CD14-positive monocyte (primary cell): Measurements from ENCODE around the gene INSIG2. TPM values are rescaled to one million over a fixed set of nuclear protein-coding genes. Genes with fewer than 3 reads are reported as not detected.

Experiments
- DNase-seq, 3 donors: peaks; one replicate each; pipeline ENCODE4 v3.0.0-alpha.2; 2011 to 2022
- H2AFZ ChIP-seq: 2 replicates; pipeline ENCODE4 v1.6.0; 2012; ENCODE audit warnings: mild to moderate bottlenecking, low read depth, low read length, inconsistent platforms; ENCODE audit not compliant: insufficient read depth, poor library complexity, severe bottlenecking
- H3K27ac ChIP-seq, 2 donors: 1 replicate in 1 of 2; 2 replicates in 1 of 2; pipeline ENCODE4 v1.5.1; 2012 to 2013; ENCODE audit warnings: low read length in 2 of 2, control low read depth in 1 of 2, inconsistent platforms in 1 of 2, low read depth in 1 of 2, mild to moderate bottlenecking in 1 of 2
- H3K27me3 ChIP-seq, 2 donors: one replicate each; pipeline versions ENCODE4 v1.6.0 to v1.6.1; 2011 to 2013; ENCODE audit warnings: low read length in 2 of 2; ENCODE audit not compliant: control insufficient read depth in 2 of 2, insufficient read depth in 2 of 2
- H3K36me3 ChIP-seq, 2 donors: replicated peaks in 1 of 2; 1 replicate in 1 of 2; 2 replicates in 1 of 2; pipeline versions ENCODE4 v1.5.1 to v1.6.1; 2012 to 2013; ENCODE audit warnings: low read length in 2 of 2, control low read depth in 1 of 2, inconsistent platforms in 1 of 2, mild to moderate bottlenecking in 1 of 2; ENCODE audit not compliant: insufficient read depth in 2 of 2, control insufficient read depth in 1 of 2
- H3K4me1 ChIP-seq, 2 donors: 1 replicate in 1 of 2; 2 replicates in 1 of 2; pipeline versions ENCODE4 v1.5.1 to v1.6.1; 2012 to 2013; ENCODE audit warnings: low read length in 2 of 2, control low read depth in 1 of 2, inconsistent platforms in 1 of 2, mild to moderate bottlenecking in 1 of 2, moderate library complexity in 1 of 2; ENCODE audit not compliant: insufficient read depth in 2 of 2, control insufficient read depth in 1 of 2
- H3K4me2 ChIP-seq: replicated peaks from 2 replicates; pipeline ENCODE3; 2012; ENCODE audit warnings: low read length, moderate library complexity, mild to moderate bottlenecking; ENCODE audit not compliant: poor library complexity, severe bottlenecking; ENCODE audit errors: extremely low read depth
- H3K4me3 ChIP-seq, 3 experiments: fragments of 200-600 bp in 1 of 3; sonication (generic) in 1 of 3; replicated peaks in 1 of 3; 1 replicate in 2 of 3; 2 replicates in 1 of 3; pipeline ENCODE4 v1.5.1; 2011 to 2013; ENCODE audit warnings: low read length in 3 of 3, mild to moderate bottlenecking in 3 of 3, control low read depth in 2 of 3, low read depth in 2 of 3, inconsistent platforms in 1 of 3, moderate library complexity in 1 of 3
- H3K79me2 ChIP-seq: 2 replicates; pipeline ENCODE4 v1.6.0; 2012; ENCODE audit warnings: mild to moderate bottlenecking, control low read depth, inconsistent platforms, low read length, moderate library complexity; ENCODE audit not compliant: insufficient read depth
- H3K9ac ChIP-seq: 2 replicates; pipeline ENCODE4 v1.6.0; 2017; ENCODE audit warnings: low read length, mild to moderate bottlenecking; ENCODE audit not compliant: insufficient read depth, poor library complexity, severe bottlenecking
- H3K9me3 ChIP-seq, 2 donors: replicated peaks in 1 of 2; 1 replicate in 1 of 2; 2 replicates in 1 of 2; pipeline versions ENCODE4 v1.5.1 to v1.6.1; 2012 to 2013; ENCODE audit warnings: low read length in 2 of 2, control low read depth in 1 of 2; ENCODE audit not compliant: control insufficient read depth in 1 of 2, insufficient read depth in 1 of 2
- H4K20me1 ChIP-seq: 2 replicates; pipeline ENCODE4 v1.6.0; 2012; ENCODE audit warnings: mild to moderate bottlenecking, low read length, control low read depth, moderate library complexity; ENCODE audit not compliant: insufficient read depth
- H3K27ac Mint-ChIP-seq, 7 donors: one replicate each; pipeline ENCODE4 v1.8.0; 2020; ENCODE audit warnings: mild to moderate bottlenecking in 7 of 7, mixed read lengths in 7 of 7, moderate library complexity in 6 of 7, inconsistent platforms in 2 of 7
- H3K27me3 Mint-ChIP-seq, 3 donors: one replicate each; pipeline ENCODE4 v1.8.0; 2021 to 2022; ENCODE audit warnings: low read depth in 3 of 3, mild to moderate bottlenecking in 3 of 3, mixed read lengths in 3 of 3, moderate library complexity in 3 of 3, inconsistent platforms in 1 of 3
- H3K36me3 Mint-ChIP-seq, 2 donors: one replicate each; pipeline ENCODE4 v1.8.0; 2020; ENCODE audit warnings: mixed read lengths in 2 of 2, inconsistent platforms in 1 of 2, mild to moderate bottlenecking in 1 of 2
- H3K4me1 Mint-ChIP-seq: one replicate; pipeline ENCODE4 v1.8.0; 2020; ENCODE audit warnings: mild to moderate bottlenecking, mixed read lengths
- H3K4me3 Mint-ChIP-seq, 2 donors: one replicate each; pipeline ENCODE4 v1.8.0; 2020; ENCODE audit warnings: mild to moderate bottlenecking in 2 of 2, mixed read lengths in 2 of 2, moderate library complexity in 1 of 2
- H3K9me3 Mint-ChIP-seq, 7 donors: one replicate each; pipeline ENCODE4 v1.8.0; 2020 to 2022; ENCODE audit warnings: mixed read lengths in 7 of 7, mild to moderate bottlenecking in 6 of 7, moderate library complexity in 6 of 7, inconsistent platforms in 2 of 7
- CTCF ChIP-seq: fragments of 200-600 bp; IDR thresholded peaks from one replicate; pipeline ENCODE4 v1.8.0; 2022; ENCODE audit warnings: antibody characterized with exemption, mild to moderate bottlenecking
- WGBS: methylation state at CpG from one replicate; pipeline ENCODE4 v1.1.5; 2013; ENCODE audit warnings: missing lambda C conversion rate; ENCODE audit not compliant: insufficient coverage; 5-methylcytosine and 5-hydroxymethylcytosine counted together
- intact Hi-C, 2 donors: fragments of 100-400 bp; cut with micrococcal nuclease; formaldehyde crosslinking; loops; one replicate each; pipeline versions ENCODE4 v1.15.0 to v1.15.1; 2023
- polyA plus RNA-seq, 3 donors: library from polyadenylated mRNA; depleted of rRNA in 1 of 3; unstranded in 2 of 3; stranded (reverse) in 1 of 3; fragments of 300-500 nt in 2 of 3; fragments of >200 nt in 1 of 3; fragmentation: Illumina TruSeq in 2 of 3; gene quantifications; 1 replicate in 2 of 3; 2 replicates in 1 of 3; pipeline ENCODE4 v1.2.3, GENCODE V29; 2012 to 2021

Gene INSIG2
- polyA plus RNA-seq, 3 donors = 13.6 to 17.2 (median 14.8) TPM

- DNase-seq = no peak
- H3K4me1 Mint-ChIP-seq = peaks cover 36% of the 10 kb centered on the region
- Histone ChIP-seq H2AFZ (no peak overlapping the region), H3K9ac (no peak overlapping the region), H3K79me2 (no peaks in the 10 kb centered on the region), H4K20me1 (no peaks in the 10 kb centered on the region), H3K4me1 (peaks cover 27 to 44% of the 10 kb centered on the region in 2 donors), H3K4me2 (no peak overlapping the region), H3K36me3 (no peaks in the 10 kb centered on the region), H3K9me3 (no peaks in the 10 kb centered on the region), H3K27ac (no peak overlapping the region), H3K4me3 (no peak overlapping the region), H3K27me3 (no peaks in the 10 kb centered on the region)
- H3K4me3 Mint-ChIP-seq = no peak overlapping the region
- no peak overlapping the region for H3K27ac Mint-ChIP-seq
- no peak for TF ChIP-seq CTCF
- WGBS = 75% methylated on average over 2 of the region's 3 CpGs
- H3K9me3 Mint-ChIP-seq = no peaks in the 10 kb centered on the region
- H3K27me3 Mint-ChIP-seq = no peaks in the 10 kb centered on the region
- intact Hi-C loops = loop anchor here in 1 of 2 donors (5.0 kb wide), 1 partner anchor 33 kb away; no protein-coding TSS in a partner anchor
- no peaks in the 10 kb centered on the region for H3K36me3 Mint-ChIP-seq
Observed at GRCh38 chr2:118050386-118050785, 37.9 kb upstream of the INSIG2 start.

- Mint-ChIP-seq H3K27ac (peak overlapping the region in 1 of 7 donors; percentile 15), H3K4me1 (peaks cover 42% of the 10 kb centered on the region), H3K9me3 (no peaks in the 10 kb centered on the region), H3K4me3 (no peak overlapping the region), H3K27me3 (peaks cover 0 to 2% (median 0%) of the 10 kb centered on the region in 3 donors), H3K36me3 (no peaks in the 10 kb centered on the region)
- no peak for TF ChIP-seq CTCF
- Histone ChIP-seq H3K27me3 (no peaks in the 10 kb centered on the region), H3K36me3 (no peaks in the 10 kb centered on the region), H3K27ac (no peak overlapping the region), H4K20me1 (no peaks in the 10 kb centered on the region), H3K9ac (no peak overlapping the region), H2AFZ (no peak overlapping the region), H3K9me3 (no peaks in the 10 kb centered on the region), H3K4me1 (peaks cover 33 to 50% of the 10 kb centered on the region in 2 donors), H3K4me2 (no peak overlapping the region), H3K79me2 (no peaks in the 10 kb centered on the region), H3K4me3 (no peak overlapping the region)
- DNase-seq = no peak
- WGBS = no CpG with 5 or more reads among the region's 2 CpGs
- intact Hi-C loops = loop anchor here in 1 of 2 donors (5.0 kb wide), 1 partner anchor 34 kb away; no protein-coding TSS in a partner anchor
Observed at GRCh38 chr2:118050974-118051373, 37.3 kb upstream of the INSIG2 start.
